ENCODE results near the gene ARMC8. TPM values are rescaled to one million over a fixed set of nuclear protein-coding genes. Genes with fewer than 3 reads are reported as not detected.

ARMC8 gene
- total and polyA plus RNA-seq, 7 donors: 25.4 to 92.1 (median 40.1) TPM

- no peak overlapping the region for H3K4me3 ChIP-seq
- intact Hi-C loops (cut with DNase I): no loop called here
- no peak overlapping the region for H3K27ac ChIP-seq
- WGBS, 3 donors: 57 to 64% (median 58%) methylated on average over 4 of the region's 4 CpGs
- H3K36me3 ChIP-seq (ENCODE audit: insufficient read depth in 1 of 2, low read depth in 1 of 2): no peaks in the 10 kb centered on the region
- no peaks in the 10 kb centered on the region for H3K4me1 ChIP-seq
- no peak for TF ChIP-seq CTCF (IDR thresholded peaks at IDR 0.05)
- no peaks in the 10 kb centered on the region for H3K27me3 ChIP-seq (ENCODE audit: insufficient read depth in 3 of 3, low read length in 2 of 3)
- ATAC-seq (no peak), DNase-seq (no peak)
- H3K9me3 ChIP-seq: no peaks in the 10 kb centered on the region
These were observed 38.6 kb upstream of the ARMC8 start for GRCh38 chr3:138148503-138148902.

- Histone ChIP-seq H3K4me1 (no peaks in the 10 kb centered on the region), H3K9me3 (no peaks in the 10 kb centered on the region), H3K36me3 (ENCODE audit: insufficient read depth in 1 of 2, low read depth in 1 of 2) (no peaks in the 10 kb centered on the region), H3K4me3 (no peak overlapping the region), H3K27me3 (ENCODE audit: insufficient read depth in 3 of 3, low read length in 2 of 3) (no peaks in the 10 kb centered on the region), H3K27ac (no peak overlapping the region)
- no peak for TF ChIP-seq CTCF (IDR thresholded peaks at IDR 0.05)
- DNase-seq (no peak), ATAC-seq (no peak)
- intact Hi-C loops (cut with DNase I): no loop called here
These were observed 32.6 kb upstream of the ARMC8 start for GRCh38 chr3:138154534-138154933.

GRCh38 chr3:138157743-138158142 is 29.4 kb upstream of the ARMC8 start:
- no peaks in the 10 kb centered on the region for H3K27me3 ChIP-seq (ENCODE audit: insufficient read depth in 3 of 3, low read length in 2 of 3)
- no peak for DNase-seq
- no peak for TF ChIP-seq CTCF (IDR thresholded peaks at IDR 0.05)
- no peak overlapping the region for H3K27ac ChIP-seq
- no peaks in the 10 kb centered on the region for H3K4me1 ChIP-seq
- 92 to 98% (median 94%) methylated on average over 4 of the region's 4 CpGs for WGBS, 3 donors
- H3K9me3 ChIP-seq: no peaks in the 10 kb centered on the region
- no peak for ATAC-seq
- no peak overlapping the region for H3K4me3 ChIP-seq
- H3K36me3 ChIP-seq (ENCODE audit: insufficient read depth in 1 of 2, low read depth in 1 of 2): peaks cover 0 to 25% of the 10 kb centered on the region in 2 donors
- intact Hi-C loops (cut with DNase I): no loop called here

- peaks cover 0 to 97% of the 10 kb centered on the region in 2 donors for H3K36me3 ChIP-seq (ENCODE audit: insufficient read depth in 1 of 2, low read depth in 1 of 2)
These were observed 22.0 kb upstream of the ARMC8 start for GRCh38 chr3:138165061-138165460.

More at GRCh38 chr3:138165061-138165460, 22.0 kb upstream of the ARMC8 start:
- Histone ChIP-seq H3K9me3 (no peaks in the 10 kb centered on the region), H3K27me3 (ENCODE audit: insufficient read depth in 3 of 3, low read length in 2 of 3) (no peaks in the 10 kb centered on the region), H3K27ac (no peak overlapping the region), H3K4me1 (no peaks in the 10 kb centered on the region), H3K4me3 (no peak overlapping the region)
- DNase-seq: no peak
- 96 to 99% (median 97%) methylated on average over 2 of the region's 2 CpGs for WGBS, 3 donors
- TF ChIP-seq CTCF (IDR thresholded peaks at IDR 0.05): no peak
- ATAC-seq: no peak
- intact Hi-C loops (cut with DNase I): no loop called here

Measured in psoas muscle (tissue), 8 donors.